Muscle of arm (tissue), 12 donors: ENCODE data around the gene SMARCA2. TPM values are rescaled to one million over a fixed set of nuclear protein-coding genes. Genes with fewer than 3 reads are reported as not detected.
"Not testable (repeated sequence)": the region's sequence is repeated elsewhere in the genome, so short reads cannot be mapped to it uniquely, and the experiment has no call there.

ENCODE experiments used
- DNase-seq: peaks from one replicate; pipeline ENCODE4 v3.0.0-alpha.2; 2013
- polyA plus RNA-seq, 12 donors: library from polyadenylated mRNA; unstranded; fragments of 120-200 nt; gene quantifications; one replicate each; pipeline ENCODE4 v1.2.1, GENCODE V29; 2013; ENCODE audit not compliant: insufficient read length in 12 of 12

SMARCA2 gene
- polyA plus RNA-seq, 12 donors: 82.6 to 182 (median 113) TPM; not detected in 1

- DNase-seq: no peak
Observed at GRCh38 chr9:2134391-2134790, 119.2 kb downstream of the SMARCA2 start.

DNA sequence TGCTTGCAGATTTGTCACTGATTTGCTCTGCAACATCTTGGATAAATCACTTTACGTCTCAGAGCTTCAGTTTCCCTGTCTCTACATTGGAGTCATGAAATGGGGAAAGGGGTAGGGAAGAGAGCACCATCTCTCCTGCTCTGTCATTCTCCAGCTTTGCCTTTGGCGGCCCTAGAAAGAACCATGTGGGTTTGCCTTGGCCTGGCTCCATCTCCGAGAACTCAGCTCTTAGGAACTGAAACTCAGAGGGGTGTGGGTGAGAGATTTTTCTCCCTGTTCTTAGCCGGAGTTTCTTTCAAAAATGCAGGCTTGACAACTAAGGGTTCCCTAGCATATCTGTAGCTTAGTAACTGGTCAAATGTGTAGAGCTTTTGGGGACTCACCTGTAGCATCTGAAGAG lies 123.5 kb downstream of the SMARCA2 start:
- no peak for DNase-seq

GRCh38 chr9:2140600-2141223 lies 125.6 kb downstream of the SMARCA2 start:
- DNase-seq: no peak

- no peak for DNase-seq
Observed at GRCh38 chr9:2142212-2142611, 127.1 kb downstream of the SMARCA2 start.

- no peak for DNase-seq
Observed at GRCh38 chr9:2144619-2145018, 129.5 kb downstream of the SMARCA2 start.

DNA sequence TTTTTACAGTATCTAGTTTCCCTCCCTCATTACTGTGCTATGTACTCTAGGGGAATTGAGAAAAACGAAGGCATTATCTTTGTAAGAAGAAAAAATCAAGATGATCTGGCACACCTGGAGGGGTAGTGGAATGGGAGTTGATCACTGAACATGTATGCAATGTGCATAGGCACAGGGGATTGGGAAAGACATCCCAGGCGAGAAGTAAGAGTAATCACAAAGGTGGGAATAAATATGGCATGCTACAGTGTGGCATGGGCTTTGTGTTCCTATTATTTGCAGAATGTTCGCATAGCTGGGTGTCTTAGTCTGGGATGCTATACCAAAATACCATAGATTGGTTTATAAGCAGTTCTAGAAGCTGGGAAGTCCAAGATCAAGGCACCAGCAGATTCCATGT lies 130.6 kb downstream of the SMARCA2 start:
- DNase-seq: no peak

- DNase-seq: not testable (repeated sequence)
Observed at GRCh38 chr9:2146700-2147099, 131.6 kb downstream of the SMARCA2 start.

DNA sequence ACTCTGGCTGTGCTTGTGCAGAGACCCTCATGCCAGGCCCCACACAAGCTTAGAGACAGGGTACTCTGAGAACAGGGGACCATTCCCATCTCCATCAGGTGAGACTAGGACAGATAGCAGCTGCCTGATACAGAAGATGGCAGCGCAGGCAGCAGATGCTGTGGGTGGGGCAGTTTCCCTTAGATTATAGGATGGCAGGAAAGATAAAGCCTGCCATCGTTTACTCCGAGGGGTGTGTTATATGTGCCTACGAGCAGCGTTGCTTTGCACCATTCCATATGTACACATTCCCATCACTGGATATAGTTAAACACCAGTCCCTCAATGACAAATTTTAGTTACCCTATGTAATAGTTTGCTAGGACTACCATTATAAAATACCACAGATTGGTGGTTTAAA lies 135.2 kb downstream of the SMARCA2 start:
- DNase-seq: no peak

GRCh38 chr9:2151171-2151570 lies 136.0 kb downstream of the SMARCA2 start:
- no peak for DNase-seq

GRCh38 chr9:2152966-2153629 lies 138.0 kb downstream of the SMARCA2 start:
- DNase-seq: no peak

DNA sequence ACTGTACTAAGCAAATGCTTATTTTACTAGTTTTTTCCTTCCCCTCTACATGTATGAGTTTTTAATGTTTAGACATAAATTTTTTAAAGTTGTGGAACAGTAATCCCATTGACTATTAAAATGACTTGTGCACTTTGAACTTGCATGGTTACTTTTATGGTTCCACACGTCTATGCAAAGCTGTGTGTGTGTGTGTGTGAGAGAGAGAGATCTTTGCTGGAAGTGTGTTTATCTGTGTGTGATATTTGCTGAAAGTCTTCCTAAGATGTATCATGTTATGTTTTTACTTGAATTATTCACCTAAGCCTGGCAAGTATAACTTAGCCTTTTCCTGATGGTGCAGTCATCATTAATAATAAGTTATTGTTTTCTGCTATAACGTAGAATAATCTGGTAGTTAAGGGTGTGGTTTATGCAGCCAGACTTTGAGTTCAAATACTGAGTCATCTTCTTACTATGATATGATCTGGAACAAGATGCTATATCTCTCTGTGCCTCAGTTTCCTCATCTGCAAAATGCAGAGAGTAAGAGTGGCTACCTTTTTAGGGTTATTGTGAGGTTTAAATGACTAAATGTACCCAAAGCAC lies 138.6 kb downstream of the SMARCA2 start:
- DNase-seq: no peak

- no peak for DNase-seq
Observed at GRCh38 chr9:2154731-2155130, 139.6 kb downstream of the SMARCA2 start.

DNA sequence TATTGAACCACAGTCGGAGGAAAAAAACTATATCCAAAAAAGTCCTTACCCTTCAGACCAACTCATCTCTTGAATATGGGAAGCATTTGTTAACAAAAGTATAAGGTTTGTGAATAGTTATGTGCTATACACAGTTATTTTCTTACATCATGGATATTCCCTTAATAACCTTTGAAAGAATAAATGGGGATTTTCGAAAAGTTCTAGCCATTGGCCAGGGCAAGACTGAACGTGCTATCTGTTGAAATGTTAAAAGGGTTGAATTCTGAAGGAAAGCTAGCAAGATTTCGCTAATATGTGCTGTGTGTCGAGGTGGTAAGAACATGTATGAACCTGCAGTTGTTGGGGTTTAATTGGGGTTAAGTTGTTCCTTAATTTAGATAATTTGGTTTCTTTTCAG lies 140.8 kb downstream of the SMARCA2 start:
- DNase-seq: no peak

GRCh38 chr9:2157277-2158110 lies 142.3 kb downstream of the SMARCA2 start:
- DNase-seq: peak; percentile 49

DNA sequence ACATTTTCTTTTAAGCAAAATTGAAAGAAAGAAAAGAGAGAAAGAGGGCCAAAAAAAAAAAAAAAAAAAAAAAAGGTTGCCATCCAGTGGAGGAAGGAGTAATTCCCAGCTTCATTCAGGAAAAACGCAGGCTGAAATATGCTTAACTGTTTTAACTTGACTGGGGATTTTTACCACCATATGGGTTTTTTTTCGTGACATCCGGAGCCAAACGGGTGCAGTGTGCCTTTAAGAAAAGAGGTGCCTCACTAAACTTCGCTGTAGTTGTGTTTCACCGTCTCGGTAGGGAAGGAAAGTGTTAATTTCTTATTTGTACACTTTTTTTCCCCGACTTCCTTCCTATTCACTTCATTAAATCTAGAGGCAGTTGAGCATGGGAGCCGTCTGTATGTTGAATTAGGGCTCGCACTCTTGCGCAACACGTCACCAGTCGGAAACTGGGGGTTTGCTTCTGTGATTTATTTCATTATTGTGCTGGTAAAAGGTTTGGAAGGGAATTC lies 143.0 kb downstream of the SMARCA2 start:
- peak; percentile 70 for DNase-seq

DNA sequence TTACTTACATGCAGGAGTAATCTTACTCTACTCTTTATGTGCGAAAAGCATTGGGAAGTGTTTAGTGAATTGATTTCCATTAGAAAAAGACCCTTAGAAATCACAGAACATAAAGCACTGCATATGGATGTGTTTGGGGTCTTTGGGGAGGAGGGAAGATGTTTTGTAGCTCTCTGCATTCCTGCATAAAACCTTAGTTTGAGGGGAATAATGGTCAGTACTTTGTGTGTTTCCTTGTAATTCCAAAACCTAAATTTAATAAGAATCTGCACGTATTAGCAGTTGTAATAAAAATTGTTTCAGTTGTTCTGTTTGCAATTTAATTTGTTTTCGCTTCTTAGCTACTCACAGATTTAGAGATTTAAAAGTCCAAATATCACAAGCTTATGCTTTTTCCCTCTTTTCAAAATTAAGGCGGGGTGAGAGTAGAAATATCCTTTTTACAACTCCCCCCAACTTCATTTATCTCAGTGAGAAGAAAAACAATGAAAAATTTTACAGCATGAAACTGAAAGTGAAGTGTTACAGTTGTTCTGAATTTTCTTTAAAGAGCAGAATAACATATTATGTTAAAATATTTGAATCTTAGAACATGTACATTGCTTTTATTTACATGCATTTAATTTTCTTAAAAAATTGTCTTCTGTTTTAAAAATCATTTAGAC lies 143.8 kb downstream of the SMARCA2 start:
- peak; percentile 22 for DNase-seq

GRCh38 chr9:2159521-2160454 lies 144.6 kb downstream of the SMARCA2 start:
- peak; percentile 39 for DNase-seq

DNA sequence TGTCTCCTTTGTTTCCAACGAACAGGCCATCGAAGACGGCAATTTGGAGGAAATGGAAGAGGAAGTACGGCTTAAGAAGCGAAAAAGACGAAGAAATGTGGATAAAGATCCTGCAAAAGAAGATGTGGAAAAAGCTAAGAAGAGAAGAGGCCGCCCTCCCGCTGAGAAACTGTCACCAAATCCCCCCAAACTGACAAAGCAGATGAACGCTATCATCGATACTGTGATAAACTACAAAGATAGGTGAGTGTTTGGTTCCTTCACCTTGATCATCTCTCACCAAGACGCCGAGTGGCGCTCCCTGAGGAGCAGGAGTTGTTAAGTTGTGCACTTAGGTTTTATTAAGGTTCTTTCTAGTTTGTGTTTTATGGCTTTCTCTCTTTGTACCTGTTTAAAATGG lies 146.5 kb downstream of the SMARCA2 start:
- DNase-seq: no peak

GRCh38 chr9:2163231-2163885 lies 148.2 kb downstream of the SMARCA2 start:
- no peak for DNase-seq

DNA sequence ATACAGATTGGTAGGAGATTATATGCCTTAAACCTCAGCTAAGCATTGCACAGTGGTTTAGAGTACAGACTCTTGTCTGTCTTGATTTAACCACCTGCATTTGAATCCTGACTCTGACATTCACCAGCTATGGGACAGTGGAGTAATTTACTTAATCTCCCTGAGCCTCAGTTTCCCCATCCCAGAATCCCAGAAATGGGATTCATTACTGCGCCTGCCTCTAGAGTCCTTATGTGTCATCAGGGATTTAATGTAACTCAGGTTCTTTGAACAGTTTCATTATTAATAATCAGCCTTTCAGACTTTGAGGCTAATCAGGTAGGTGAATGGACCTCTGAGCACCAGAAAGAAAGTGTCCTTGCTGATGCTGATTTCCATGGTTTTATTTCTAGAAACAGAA lies 149.1 kb downstream of the SMARCA2 start:
- DNase-seq: no peak
